WI38 (cell line): ENCODE data around the gene TNFRSF12A.
A peak's percentile ranks its signal among the peaks of the same experiment; 100 is the strongest.

ENCODE experiments used
- H3K4me3 ChIP-seq: 2 replicates; pipeline ENCODE4 v1.5.1; 2011; ENCODE audit warnings: low read depth, mild to moderate bottlenecking, control low read depth, low read length
- CTCF ChIP-seq: IDR thresholded peaks from 2 replicates; pipeline ENCODE4 v1.5.1; 2012; ENCODE audit warnings: low read depth, mild to moderate bottlenecking, control low read depth, low read length

The TNFRSF12A gene

GRCh38 chr16:3017794-3018506, 2.2 kb upstream of the TNFRSF12A start, which contains the start of gene CLDN6:
TSS of gene CLDN6 (minus strand) at chr16:3018183. CDS start at chr16:3016021, 2,162 bp downstream.
- no peak for TF ChIP-seq CTCF
- no peak within 1 kb of the TSS for H3K4me3 ChIP-seq

GRCh38 chr16:3019594-3020246, 448 bp upstream of the TNFRSF12A start:
- no peak for TF ChIP-seq CTCF
- peak overlapping the region; percentile 93 for H3K4me3 ChIP-seq

DNA sequence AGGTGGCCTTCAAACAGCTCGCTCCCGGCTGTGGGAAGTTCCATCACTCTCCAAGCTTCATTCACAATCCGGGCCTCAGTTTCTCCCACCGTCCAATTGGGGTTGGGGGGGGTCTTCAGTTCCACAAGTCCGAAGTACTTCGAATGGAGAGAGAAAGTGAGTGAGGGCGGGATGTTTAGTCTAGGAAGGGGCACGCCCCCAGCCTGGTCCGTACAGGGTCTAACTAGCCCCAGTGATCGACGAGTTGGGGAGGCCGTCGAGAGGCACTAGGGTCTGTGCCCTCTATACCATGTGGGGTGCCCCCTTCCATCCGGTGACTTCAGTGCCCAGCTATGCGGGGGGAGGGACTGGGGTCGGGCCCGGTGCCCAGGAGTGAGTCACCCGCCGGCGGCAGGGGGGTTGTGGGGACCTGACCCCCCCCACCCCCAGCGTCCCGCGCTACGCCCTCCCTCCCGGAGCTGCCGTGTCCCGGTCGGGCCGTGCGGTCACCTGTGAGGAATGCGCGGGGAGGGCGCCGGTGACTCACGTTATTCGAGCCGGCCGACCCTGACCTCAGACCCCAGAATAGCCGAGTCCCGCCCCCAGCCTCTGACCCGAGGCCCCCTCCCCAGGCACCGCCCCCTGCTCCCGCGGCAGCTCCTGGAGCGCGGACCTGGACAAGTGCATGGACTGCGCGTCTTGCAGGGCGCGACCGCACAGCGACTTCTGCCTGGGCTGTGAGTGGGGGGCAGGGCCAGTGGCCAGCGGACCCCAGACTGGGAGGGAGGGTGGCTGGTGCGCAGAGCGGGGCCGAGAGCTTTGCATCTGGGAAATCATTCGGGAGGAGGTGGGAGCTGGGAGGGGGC, 658 bp downstream of the TNFRSF12A start:
- TF ChIP-seq CTCF: no peak
- H3K4me3 ChIP-seq: peak overlapping the region; percentile 93

DNA sequence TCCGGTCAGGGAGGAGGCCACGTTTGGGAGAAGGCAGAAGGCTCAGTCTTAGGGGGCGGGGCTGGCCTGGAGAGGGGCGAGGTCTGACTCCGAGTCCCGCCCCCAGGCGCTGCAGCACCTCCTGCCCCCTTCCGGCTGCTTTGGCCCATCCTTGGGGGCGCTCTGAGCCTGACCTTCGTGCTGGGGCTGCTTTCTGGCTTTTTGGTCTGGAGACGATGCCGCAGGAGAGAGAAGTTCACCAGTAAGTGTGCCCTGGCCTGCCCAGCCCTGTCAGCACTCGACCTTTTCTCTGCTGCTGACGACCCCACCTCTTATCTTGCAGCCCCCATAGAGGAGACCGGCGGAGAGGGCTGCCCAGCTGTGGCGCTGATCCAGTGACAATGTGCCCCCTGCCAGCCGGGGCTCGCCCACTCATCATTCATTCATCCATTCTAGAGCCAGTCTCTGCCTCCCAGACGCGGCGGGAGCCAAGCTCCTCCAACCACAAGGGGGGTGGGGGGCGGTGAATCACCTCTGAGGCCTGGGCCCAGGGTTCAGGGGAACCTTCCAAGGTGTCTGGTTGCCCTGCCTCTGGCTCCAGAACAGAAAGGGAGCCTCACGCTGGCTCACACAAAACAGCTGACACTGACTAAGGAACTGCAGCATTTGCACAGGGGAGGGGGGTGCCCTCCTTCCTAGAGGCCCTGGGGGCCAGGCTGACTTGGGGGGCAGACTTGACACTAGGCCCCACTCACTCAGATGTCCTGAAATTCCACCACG, 1.5 kb downstream of the TNFRSF12A start:
- peak overlapping the region; percentile 93 for H3K4me3 ChIP-seq
- TF ChIP-seq CTCF: peak; percentile 22; the same call in 1 of the 2 replicates

DNA sequence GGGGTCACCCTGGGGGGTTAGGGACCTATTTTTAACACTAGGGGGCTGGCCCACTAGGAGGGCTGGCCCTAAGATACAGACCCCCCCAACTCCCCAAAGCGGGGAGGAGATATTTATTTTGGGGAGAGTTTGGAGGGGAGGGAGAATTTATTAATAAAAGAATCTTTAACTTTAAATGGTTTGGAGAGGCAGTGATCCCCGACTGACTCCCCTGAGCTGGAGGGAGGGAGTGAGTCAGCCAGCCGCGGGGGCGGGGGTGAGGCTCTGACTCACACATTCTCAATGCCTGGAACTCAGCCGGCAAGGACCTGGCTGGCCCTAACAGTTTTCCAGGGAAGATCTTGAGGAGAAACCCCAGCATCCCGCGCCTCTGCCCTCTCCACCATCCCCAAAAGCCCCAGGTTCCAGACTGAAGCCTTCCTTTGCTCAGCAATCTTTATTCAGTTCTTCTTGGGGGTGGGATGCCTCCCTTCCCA, 2.1 kb downstream of the TNFRSF12A start:
- no peak for TF ChIP-seq CTCF
- peak overlapping the region; percentile 93 for H3K4me3 ChIP-seq

- peak overlapping the region; percentile 93 for H3K4me3 ChIP-seq
- no peak for TF ChIP-seq CTCF
Observed at GRCh38 chr16:3022684-3023414, 2.7 kb downstream of the TNFRSF12A start.
